Activated B cell treated with CpG ODN at 0.5 μM for 24 hours (primary cell): ENCODE measurements around the gene EEF2KMT. TPM values are rescaled to one million over a fixed set of nuclear protein-coding genes. Genes with fewer than 3 reads are reported as not detected.

Experiments
- ATAC-seq: fragments of 200-7000 bp; cut with Tn5 transposase; one replicate; pipeline ENCODE4 v1.10.0; 2021; ENCODE audit warnings: low read depth, mild to moderate bottlenecking, moderate library complexity
- CTCF ChIA-PET: fragments of 350-600 bp; sonication (Branson Sonifier 250); formaldehyde crosslinking; loops from one replicate; lab custom pipeline; 2021; ENCODE audit warnings: antibody characterized with exemption; lab: Charles Lee
- POLR2A ChIA-PET: fragments of 350-600 bp; sonication (Branson Sonifier 250); formaldehyde crosslinking; loops from one replicate; lab custom pipeline; 2021; ENCODE audit warnings: antibody characterized with exemption; lab: Charles Lee
- DNase-seq: peaks from one replicate; pipeline ENCODE4 v3.0.0; 2022
- H3K27ac Mint-ChIP-seq: one replicate; pipeline ENCODE4 v1.8.0; 2020; ENCODE audit warnings: mixed read lengths
- H3K27me3 Mint-ChIP-seq: one replicate; pipeline ENCODE4 v1.8.0; 2021; ENCODE audit warnings: mixed read lengths
- H3K36me3 Mint-ChIP-seq: one replicate; pipeline ENCODE4 v1.8.0; 2021; ENCODE audit warnings: low read depth, mixed read lengths
- H3K4me1 Mint-ChIP-seq: one replicate; pipeline ENCODE4 v1.8.0; 2021; ENCODE audit warnings: mixed read lengths
- H3K4me3 Mint-ChIP-seq: one replicate; pipeline ENCODE4 v1.8.0; 2020; ENCODE audit warnings: mild to moderate bottlenecking, mixed read lengths
- H3K9me3 Mint-ChIP-seq: one replicate; pipeline ENCODE4 v1.8.0; 2020; ENCODE audit warnings: mixed read lengths
- CTCF ChIP-seq: fragments of 200-600 bp; IDR thresholded peaks from one replicate; pipeline ENCODE4 v1.8.0; 2022; ENCODE audit warnings: antibody characterized with exemption, mild to moderate bottlenecking
- intact Hi-C: fragments of 100-400 bp; cut with micrococcal nuclease; formaldehyde crosslinking; loops from one replicate; pipeline ENCODE4 v1.15.1; 2024
- total RNA-seq: library from RNA; stranded (reverse); gene quantifications from 2 replicates; pipeline ENCODE4 v1.2.3, GENCODE V29; 2022

The EEF2KMT gene
- total RNA-seq, 1 donor from 2014 or later: 14.9 TPM

- DNase-seq (no peak), ATAC-seq (no peak)
- Mint-ChIP-seq H3K4me3 (peak overlapping the region; percentile 96), H3K9me3 (no peaks in the 10 kb centered on the region), H3K36me3 (peaks cover 33% of the 10 kb centered on the region), H3K27me3 (no peaks in the 10 kb centered on the region), H3K4me1 (peaks cover 25% of the 10 kb centered on the region), H3K27ac (peak overlapping the region; percentile 94)
- ChIA-PET POLR2A (interaction anchor here (1.2 to 2.0 kb wide), 4 partner anchors 26 to 721 kb away, joined by 3 to 19 read pairs (median 6); partner anchors contain the start of genes ANKS3, DNAAF8, NAGPA and PAM16), CTCF (interaction anchor here (0.7 to 3.0 kb wide), 2 partner anchors 16 to 19 kb away, joined by 3 to 10 read pairs; no protein-coding TSS in a partner anchor)
- intact Hi-C loops: loop anchor here (1.0 to 5.0 kb wide), 2 partner anchors 25 to 225 kb away; partner anchors contain the start of genes EEF2KMT, GLYR1 and UBN1
- TF ChIP-seq CTCF: no peak
Measured at GRCh38 chr16:5072334-5073278, 25.0 kb downstream of the EEF2KMT start.

GRCh38 chr16:5071681-5072333, 25.8 kb downstream of the EEF2KMT start, which contains the start of gene ALG1:
ALG1 (plus strand) TSS chr16:5071843; CDS start chr16:5071850, 7 bp downstream.
- peak; percentile 91 for ATAC-seq
- POLR2A ChIA-PET: interaction anchor here (1.7 to 2.0 kb wide), 4 partner anchors 27 to 721 kb away, joined by 5 to 19 read pairs (median 6); partner anchors contain the start of genes NAGPA and PAM16
- Mint-ChIP-seq H3K9me3 (no peaks in the 10 kb centered on the region), H3K4me3 (peak within 1 kb of the TSS; percentile 96), H3K4me1 (peaks cover 25% of the 10 kb centered on the region), H3K36me3 (peaks cover 29% of the 10 kb centered on the region), H3K27me3 (peaks cover 3% of the 10 kb centered on the region), H3K27ac (peak within 1 kb of the TSS; percentile 94)
- intact Hi-C loops: loop anchor here (1.0 to 5.0 kb wide), 3 partner anchors 25 to 225 kb away; partner anchors contain the start of genes EEF2KMT, GLYR1, NAGPA and UBN1
- no peak for TF ChIP-seq CTCF
- CTCF ChIA-PET: interaction anchor here (0.7 kb wide), 1 partner anchor 16 kb away, joined by 3 read pairs; no protein-coding TSS in a partner anchor
- peak; percentile 86 for DNase-seq

- intact Hi-C loops: loop anchor here (1.0 to 5.0 kb wide), 2 partner anchors 38 to 224 kb away; partner anchors contain the start of genes GLYR1, NAGPA and UBN1
- DNase-seq (no peak), ATAC-seq (no peak)
- Mint-ChIP-seq H3K27ac (peak overlapping the region; percentile 94), H3K4me1 (peaks cover 25% of the 10 kb centered on the region), H3K4me3 (peak overlapping the region; percentile 96), H3K27me3 (peaks cover 3% of the 10 kb centered on the region), H3K9me3 (no peaks in the 10 kb centered on the region), H3K36me3 (peaks cover 26% of the 10 kb centered on the region)
- CTCF ChIA-PET: no interaction called here
- POLR2A ChIA-PET: interaction anchor here (1.7 to 2.0 kb wide), 4 partner anchors 27 to 720 kb away, joined by 5 to 19 read pairs (median 6); partner anchors contain the start of genes NAGPA and PAM16
- no peak for TF ChIP-seq CTCF
Measured at GRCh38 chr16:5071341-5071680, 26.3 kb downstream of the EEF2KMT start.

GRCh38 chr16:5070431-5071186, 27.0 kb downstream of the EEF2KMT start:
- ATAC-seq (no peak), DNase-seq (no peak)
- peaks cover 19% of the 10 kb centered on the region for H3K36me3 Mint-ChIP-seq
- CTCF ChIA-PET: no interaction called here
- peaks cover 3% of the 10 kb centered on the region for H3K27me3 Mint-ChIP-seq
- peak overlapping the region; percentile 96 for H3K4me3 Mint-ChIP-seq
- H3K4me1 Mint-ChIP-seq: peaks cover 25% of the 10 kb centered on the region
- no peak for TF ChIP-seq CTCF
- POLR2A ChIA-PET: interaction anchor here (1.7 to 2.0 kb wide), 4 partner anchors 28 to 719 kb away, joined by 5 to 19 read pairs (median 6); partner anchors contain the start of genes NAGPA and PAM16
- intact Hi-C loops: loop anchor here (1.0 to 5.0 kb wide), 2 partner anchors 37 to 223 kb away; partner anchors contain the start of genes GLYR1, NAGPA and UBN1
- H3K27ac Mint-ChIP-seq: peak overlapping the region; percentile 94
- H3K9me3 Mint-ChIP-seq: no peaks in the 10 kb centered on the region
